HEK293T (cell line): ENCODE data around the gene MAML2.

Source experiments
- ARNT ChIP-seq: fragments of 450-650 bp; IDR thresholded peaks from 2 replicates; pipeline ENCODE4 v1.6.1; 2017; ENCODE audit warnings: mild to moderate bottlenecking
- BHLHE40 ChIP-seq: fragments of 450-650 bp; IDR thresholded peaks from 2 replicates; pipeline ENCODE4 v1.6.1; 2016; ENCODE audit warnings: mild to moderate bottlenecking, moderate library complexity, borderline replicate concordance
- CTBP1 ChIP-seq: fragments of 450-650 bp; IDR thresholded peaks from 2 replicates; pipeline ENCODE4 v1.6.1; 2016; ENCODE audit warnings: borderline replicate concordance
- FOXA1 ChIP-seq: fragments of 450-650 bp; IDR thresholded peaks from 2 replicates; pipeline ENCODE4 v1.6.1; 2016; ENCODE audit warnings: mild to moderate bottlenecking
- FOXK2 ChIP-seq: fragments of 450-650 bp; IDR thresholded peaks from 2 replicates; pipeline ENCODE4 v1.6.1; 2016; ENCODE audit warnings: mild to moderate bottlenecking
- FOXM1 ChIP-seq: fragments of 450-650 bp; IDR thresholded peaks from 2 replicates; pipeline ENCODE4 v1.6.1; 2017; ENCODE audit warnings: mild to moderate bottlenecking, borderline replicate concordance
- NFRKB ChIP-seq: fragments of 450-650 bp; IDR thresholded peaks from 2 replicates; pipeline ENCODE4 v1.6.1; 2016; ENCODE audit warnings: mild to moderate bottlenecking, moderate library complexity
- SP1 ChIP-seq: fragments of 450-650 bp; IDR thresholded peaks from 2 replicates; pipeline ENCODE4 v1.6.1; 2017
- ZNF384 ChIP-seq: fragments of 450-650 bp; IDR thresholded peaks from 2 replicates; pipeline ENCODE4 v1.6.1; 2016

- TF ChIP-seq FOXA1: no peak
- TF ChIP-seq ZNF384: no peak
- no peak for TF ChIP-seq FOXM1
- no peak for TF ChIP-seq SP1
- TF ChIP-seq CTBP1: no peak
- no peak for TF ChIP-seq NFRKB
- TF ChIP-seq FOXK2: no peak
- TF ChIP-seq BHLHE40: no peak
- no peak for TF ChIP-seq ARNT
Observed at GRCh38 chr11:96186806-96187205, 156.2 kb downstream of the MAML2 start.
